ENCODE measurements around the gene OR2L2.
"Not testable (repeated sequence)": the region's sequence is repeated elsewhere in the genome, so short reads cannot be mapped to it uniquely, and the experiment has no call there.

GRCh38 chr1:248083864-248084263, 54.0 kb downstream of the OR2L2 start:
- not testable (repeated sequence) for TF ChIP-seq CTCF, POLR2A (IDR thresholded peaks at IDR 0.05)

Measured in right lobe of liver (tissue), 4 donors.